Measurements from ENCODE around the gene ANKRD33.

The ANKRD33 gene, protein sequence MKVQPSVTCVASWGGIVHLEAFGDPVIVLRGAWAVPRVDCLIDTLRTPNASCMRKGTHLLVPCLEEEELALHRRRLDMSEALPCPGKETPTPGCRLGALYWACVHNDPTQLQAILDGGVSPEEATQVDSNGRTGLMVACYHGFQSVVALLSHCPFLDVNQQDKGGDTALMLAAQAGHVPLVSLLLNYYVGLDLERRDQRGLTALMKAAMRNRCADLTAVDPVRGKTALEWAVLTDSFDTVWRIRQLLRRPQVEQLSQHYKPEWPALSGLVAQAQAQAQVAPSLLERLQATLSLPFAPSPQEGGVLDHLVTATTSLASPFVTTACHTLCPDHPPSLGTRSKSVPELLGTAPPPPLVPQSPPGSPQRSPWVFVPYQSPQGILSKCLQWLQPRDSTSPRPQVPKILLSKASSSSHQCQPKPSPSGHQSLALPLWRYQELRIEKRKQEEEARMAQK

GRCh38 chr12:51887476-51888315 lies at the start of gene ANKRD33:
Gene ANKRD33, plus strand, starts transcription at chr12:51888103. Its CDS starts 84 bp downstream, at chr12:51888187.
- H3K4me1 ChIP-seq (ENCODE audit: low read length): peaks cover 10% of the 10 kb centered on the region
- H4K20me1 ChIP-seq (ENCODE audit: insufficient read depth, low read length): no peaks in the 10 kb centered on the region
- no peak for TF ChIP-seq EZH2 (optimal IDR thresholded peaks at IDR 0.05; ENCODE audit: low read depth, low read length)
- TF ChIP-seq, protein P1, sequence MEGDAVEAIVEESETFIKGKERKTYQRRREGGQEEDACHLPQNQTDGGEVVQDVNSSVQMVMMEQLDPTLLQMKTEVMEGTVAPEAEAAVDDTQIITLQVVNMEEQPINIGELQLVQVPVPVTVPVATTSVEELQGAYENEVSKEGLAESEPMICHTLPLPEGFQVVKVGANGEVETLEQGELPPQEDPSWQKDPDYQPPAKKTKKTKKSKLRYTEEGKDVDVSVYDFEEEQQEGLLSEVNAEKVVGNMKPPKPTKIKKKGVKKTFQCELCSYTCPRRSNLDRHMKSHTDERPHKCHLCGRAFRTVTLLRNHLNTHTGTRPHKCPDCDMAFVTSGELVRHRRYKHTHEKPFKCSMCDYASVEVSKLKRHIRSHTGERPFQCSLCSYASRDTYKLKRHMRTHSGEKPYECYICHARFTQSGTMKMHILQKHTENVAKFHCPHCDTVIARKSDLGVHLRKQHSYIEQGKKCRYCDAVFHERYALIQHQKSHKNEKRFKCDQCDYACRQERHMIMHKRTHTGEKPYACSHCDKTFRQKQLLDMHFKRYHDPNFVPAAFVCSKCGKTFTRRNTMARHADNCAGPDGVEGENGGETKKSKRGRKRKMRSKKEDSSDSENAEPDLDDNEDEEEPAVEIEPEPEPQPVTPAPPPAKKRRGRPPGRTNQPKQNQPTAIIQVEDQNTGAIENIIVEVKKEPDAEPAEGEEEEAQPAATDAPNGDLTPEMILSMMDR (IDR thresholded peaks at IDR 0.05; ENCODE audit: low read length): no peak
- no peak for TF ChIP-seq EZH2phosphoT487 (IDR thresholded peaks at IDR 0.05; ENCODE audit: low read length)
- no peak within 1 kb of the TSS for H3K9ac ChIP-seq (ENCODE audit: low read length)
- H3K27me3 ChIP-seq (replicated peaks; ENCODE audit: insufficient read depth, low read length): no peaks in the 10 kb centered on the region
- no peak for DNase-seq
- H3K9me3 ChIP-seq (replicated peaks; ENCODE audit: insufficient read depth, low read length): no peaks in the 10 kb centered on the region
- no peak within 1 kb of the TSS for H2AFZ ChIP-seq (ENCODE audit: low read length)
- H3K9me2 ChIP-seq (replicated peaks; ENCODE audit: insufficient read depth, low read length): no peaks in the 10 kb centered on the region
- no peaks in the 10 kb centered on the region for H3K79me2 ChIP-seq (ENCODE audit: low read length)
- H3K36me3 ChIP-seq (replicated peaks; ENCODE audit: insufficient read depth, low read length): no peaks in the 10 kb centered on the region
- H3K4me3 ChIP-seq (ENCODE audit: low read length): no peak within 1 kb of the TSS
- no peaks in the 10 kb centered on the region for H3F3A ChIP-seq (ENCODE audit: insufficient read depth, low read length)
- no peak within 1 kb of the TSS for H3K4me2 ChIP-seq (ENCODE audit: low read depth, low read length)
- no peak within 1 kb of the TSS for H3K27ac ChIP-seq (ENCODE audit: low read length)

- TF ChIP-seq, protein P1 (IDR thresholded peaks at IDR 0.05; ENCODE audit: low read length): no peak
- TF ChIP-seq EZH2 (optimal IDR thresholded peaks at IDR 0.05; ENCODE audit: low read depth, low read length): no peak
- TF ChIP-seq EZH2phosphoT487 (IDR thresholded peaks at IDR 0.05; ENCODE audit: low read length): no peak
- no peaks in the 10 kb centered on the region for H3K9me3 ChIP-seq (replicated peaks; ENCODE audit: insufficient read depth, low read length)
These were observed 49.1 kb upstream of the ANKRD33 start for GRCh38 chr12:51838762-51839161.

DNA sequence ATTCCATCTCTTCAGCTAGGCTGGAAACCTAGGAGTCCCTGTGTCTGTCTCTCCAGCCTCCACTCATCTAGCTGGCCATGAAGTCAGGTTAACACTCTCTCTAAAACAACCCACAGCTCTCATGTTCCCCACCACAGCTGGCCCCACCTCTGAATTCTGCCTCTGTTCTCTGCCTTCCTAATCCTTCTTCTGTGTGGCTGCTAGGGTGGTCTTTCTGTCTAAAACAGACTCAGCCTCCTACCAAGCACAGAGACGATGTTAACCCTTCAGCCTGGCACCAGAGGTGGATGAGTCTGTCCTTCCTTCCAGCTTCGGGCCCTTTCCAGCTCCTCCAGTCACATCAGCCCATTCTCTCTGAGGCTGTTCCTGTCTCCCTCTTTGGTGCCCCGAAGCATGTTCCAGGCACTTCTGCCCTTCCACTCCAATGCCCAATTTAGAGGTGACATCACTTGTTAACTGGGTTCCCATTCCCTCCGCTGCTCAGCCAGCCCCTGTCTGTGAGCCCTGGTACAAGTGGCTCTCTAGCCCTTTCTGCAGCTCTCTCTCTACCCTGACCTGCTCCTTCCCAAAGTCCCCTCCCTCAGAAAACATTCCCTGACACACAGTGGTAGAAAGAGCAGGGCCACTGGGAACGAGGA lies 48.5 kb upstream of the ANKRD33 start:
- no peak for TF ChIP-seq EZH2 (optimal IDR thresholded peaks at IDR 0.05; ENCODE audit: low read depth, low read length)
- no peak for TF ChIP-seq EZH2phosphoT487 (IDR thresholded peaks at IDR 0.05; ENCODE audit: low read length)
- no peaks in the 10 kb centered on the region for H3K36me3 ChIP-seq (replicated peaks; ENCODE audit: insufficient read depth, low read length)
- H3K4me1 ChIP-seq (ENCODE audit: low read length): no peaks in the 10 kb centered on the region
- no peaks in the 10 kb centered on the region for H4K20me1 ChIP-seq (ENCODE audit: insufficient read depth, low read length)
- no peak overlapping the region for H3K4me3 ChIP-seq (ENCODE audit: low read length)
- H3K4me2 ChIP-seq (ENCODE audit: low read depth, low read length): no peak overlapping the region
- H3K79me2 ChIP-seq (ENCODE audit: low read length): no peaks in the 10 kb centered on the region
- no peak overlapping the region for H3K9ac ChIP-seq (ENCODE audit: low read length)
- H3F3A ChIP-seq (ENCODE audit: insufficient read depth, low read length): no peaks in the 10 kb centered on the region
- H3K27ac ChIP-seq (ENCODE audit: low read length): no peak overlapping the region
- peaks cover 93% of the 10 kb centered on the region for H3K27me3 ChIP-seq (replicated peaks; ENCODE audit: insufficient read depth, low read length)
- no peaks in the 10 kb centered on the region for H3K9me2 ChIP-seq (replicated peaks; ENCODE audit: insufficient read depth, low read length)
- no peak overlapping the region for H2AFZ ChIP-seq (ENCODE audit: low read length)
- no peaks in the 10 kb centered on the region for H3K9me3 ChIP-seq (replicated peaks; ENCODE audit: insufficient read depth, low read length)
- DNase-seq: no peak

More at GRCh38 chr12:51838762-51839161, 49.1 kb upstream of the ANKRD33 start:
- H3K27me3 ChIP-seq (replicated peaks; ENCODE audit: insufficient read depth, low read length): peaks cover 93% of the 10 kb centered on the region
- no peaks in the 10 kb centered on the region for H3K79me2 ChIP-seq (ENCODE audit: low read length)
- H3K9ac ChIP-seq (ENCODE audit: low read length): no peak overlapping the region
- no peak overlapping the region for H3K4me2 ChIP-seq (ENCODE audit: low read depth, low read length)
- H3K4me1 ChIP-seq (ENCODE audit: low read length): no peaks in the 10 kb centered on the region
- no peak overlapping the region for H3K4me3 ChIP-seq (ENCODE audit: low read length)
- no peaks in the 10 kb centered on the region for H4K20me1 ChIP-seq (ENCODE audit: insufficient read depth, low read length)
- H3F3A ChIP-seq (ENCODE audit: insufficient read depth, low read length): no peaks in the 10 kb centered on the region
- H3K9me2 ChIP-seq (replicated peaks; ENCODE audit: insufficient read depth, low read length): no peaks in the 10 kb centered on the region
- H3K27ac ChIP-seq (ENCODE audit: low read length): no peak overlapping the region
- no peak for DNase-seq
- no peaks in the 10 kb centered on the region for H3K36me3 ChIP-seq (replicated peaks; ENCODE audit: insufficient read depth, low read length)
- no peak overlapping the region for H2AFZ ChIP-seq (ENCODE audit: low read length)
